NCI-H82 treated with DMSO at 0.1 percent for 48 hours (cell line): Measurements from ENCODE around the gene CA5A.
A peak's percentile ranks its signal among the peaks of the same experiment; 100 is the strongest.
"Not testable (repeated sequence)": the region's sequence is repeated elsewhere in the genome, so short reads cannot be mapped to it uniquely, and the experiment has no call there.

Experiments
- DNase-seq: peaks from one replicate; lab custom pipeline; 2025; ENCODE audit not compliant: unreplicated experiment; lab: John Stamatoyannopoulos, UW

The CA5A gene

DNA sequence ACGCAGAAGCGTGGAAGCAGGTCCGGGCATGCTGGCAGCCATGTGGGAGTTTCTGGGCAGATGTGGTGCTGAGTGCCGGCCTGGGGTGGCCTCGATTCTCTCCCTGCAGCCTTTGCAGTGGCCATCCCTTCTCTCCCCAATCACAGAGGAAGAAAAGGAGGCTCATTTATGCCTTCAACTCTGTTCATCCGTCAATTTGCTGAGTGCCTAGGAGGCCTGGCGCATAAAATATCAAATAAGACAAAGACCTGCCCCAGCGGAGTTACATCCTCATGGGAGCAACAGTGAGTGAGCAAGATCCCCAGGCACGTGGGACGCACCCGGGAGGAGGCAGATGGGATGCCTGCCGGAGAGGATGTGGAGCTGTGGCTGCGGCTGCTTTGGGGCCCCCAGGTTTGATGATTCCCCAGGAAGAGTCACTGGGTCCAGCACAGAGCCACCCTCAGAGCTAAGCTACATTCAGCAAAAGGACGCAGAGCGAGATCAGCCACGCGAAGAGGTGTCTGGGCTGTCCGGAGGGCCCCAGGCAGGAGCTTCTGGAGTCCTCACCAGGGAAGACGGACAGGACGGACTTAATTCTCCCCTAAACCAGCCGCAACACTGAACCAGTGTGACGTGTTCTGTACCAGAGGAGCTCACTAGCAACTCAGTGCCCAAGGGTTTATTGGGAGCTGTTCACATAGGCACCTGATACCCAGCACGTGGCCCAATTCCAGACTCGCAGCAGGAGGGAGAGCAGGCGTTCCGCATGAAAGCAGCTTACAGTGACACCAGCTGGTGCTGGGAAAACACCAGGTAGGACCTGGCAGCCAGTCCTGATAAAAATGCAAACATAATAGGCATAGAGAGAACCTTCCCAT, 11.3 kb downstream of the CA5A start:
- DNase-seq, result no peak

DNA sequence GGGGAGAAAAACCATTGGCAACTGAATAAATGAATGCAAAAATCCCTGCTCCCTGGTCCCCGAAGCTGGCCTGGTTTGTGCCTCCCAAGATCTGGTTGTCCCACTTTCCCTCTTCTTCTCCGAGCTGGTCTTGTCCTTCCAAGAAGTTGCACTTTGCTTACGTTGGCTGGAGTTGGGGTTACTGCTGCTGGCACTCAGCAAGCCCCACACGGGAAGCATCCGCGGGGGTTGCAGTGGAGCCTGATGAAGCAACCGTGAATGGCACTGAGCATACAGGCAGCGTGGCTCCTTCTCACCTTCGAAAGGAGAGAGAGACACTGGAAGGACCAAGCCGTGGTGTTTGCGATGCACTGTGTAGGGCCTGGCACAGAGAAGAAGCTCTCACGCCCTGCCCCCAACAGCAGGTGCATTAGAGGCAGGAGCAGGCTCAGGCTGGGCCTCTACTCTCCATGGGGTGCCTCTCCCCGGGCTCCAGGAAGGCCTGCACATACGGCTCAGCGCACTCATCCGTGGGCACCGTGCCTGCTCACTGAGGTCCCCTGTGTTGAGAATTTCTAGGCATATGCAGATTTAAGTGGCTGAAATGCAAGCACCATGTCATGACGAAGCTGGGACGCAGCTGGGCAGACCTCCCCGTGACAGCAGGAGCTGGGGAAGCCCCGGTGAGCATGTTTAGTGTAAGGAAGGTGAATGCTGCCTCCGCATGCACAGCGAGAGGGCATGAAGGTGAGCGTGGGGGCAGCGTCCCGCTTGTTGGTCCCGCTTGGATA, 12.1 kb downstream of the CA5A start:
- DNase-seq, result no peak

DNA sequence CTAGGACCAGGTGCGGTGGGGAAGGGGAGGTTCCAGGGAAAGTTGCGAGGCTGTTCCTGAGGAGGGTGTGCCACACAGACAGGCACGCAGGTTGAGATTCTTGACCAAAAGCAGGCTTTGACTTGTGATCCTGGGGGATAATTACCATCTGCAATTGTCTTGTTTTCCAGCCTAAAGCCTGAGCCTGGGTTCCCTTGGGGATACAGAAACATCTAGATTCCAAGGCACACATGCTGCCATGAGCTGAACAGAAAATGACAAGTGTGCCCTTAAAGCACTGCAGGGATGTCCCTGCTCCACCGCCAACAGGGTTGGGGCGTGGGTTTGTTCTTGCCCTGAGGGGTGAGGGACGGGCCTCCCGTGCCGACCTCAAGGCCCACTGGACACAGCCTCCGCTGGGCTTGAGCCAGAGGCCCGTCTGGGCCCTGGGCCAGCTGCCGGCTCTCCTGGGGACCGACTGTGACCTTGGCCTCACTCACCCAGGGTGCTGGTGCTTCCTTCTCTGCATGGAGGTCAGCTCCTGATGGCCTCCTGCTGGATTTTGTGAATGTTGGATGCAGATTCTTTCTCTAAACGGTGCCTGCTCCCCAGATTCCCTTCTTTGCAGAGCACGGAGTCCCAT, 14.0 kb downstream of the CA5A start:
- no peak for DNase-seq

DNA sequence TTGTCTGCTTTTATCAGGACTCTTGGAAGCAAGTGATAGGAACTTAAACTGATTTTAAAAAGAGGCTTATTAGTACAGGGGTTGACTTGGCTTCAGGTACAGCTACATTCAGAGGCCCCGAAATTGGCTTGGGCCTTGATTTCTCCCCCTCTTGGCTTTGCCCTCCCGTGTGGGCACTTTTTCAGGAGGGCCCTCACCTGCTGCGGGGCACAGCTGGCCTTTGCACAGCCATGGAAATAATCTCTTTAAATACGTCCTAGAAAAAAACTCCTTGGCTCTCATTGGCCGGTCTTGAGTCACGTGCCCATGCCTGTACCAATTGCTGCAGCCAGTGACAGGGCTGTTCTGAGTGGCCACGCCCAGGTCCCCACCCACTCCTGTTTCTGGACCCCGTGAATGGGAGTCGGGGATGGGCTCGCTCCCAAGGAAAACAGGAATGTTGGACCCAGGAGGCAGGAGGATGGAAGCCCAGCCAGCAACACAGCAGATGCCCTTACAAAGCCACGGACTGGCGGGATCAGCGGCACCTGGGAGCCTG, 15.0 kb downstream of the CA5A start:
- peak; percentile 48 for DNase-seq

DNA sequence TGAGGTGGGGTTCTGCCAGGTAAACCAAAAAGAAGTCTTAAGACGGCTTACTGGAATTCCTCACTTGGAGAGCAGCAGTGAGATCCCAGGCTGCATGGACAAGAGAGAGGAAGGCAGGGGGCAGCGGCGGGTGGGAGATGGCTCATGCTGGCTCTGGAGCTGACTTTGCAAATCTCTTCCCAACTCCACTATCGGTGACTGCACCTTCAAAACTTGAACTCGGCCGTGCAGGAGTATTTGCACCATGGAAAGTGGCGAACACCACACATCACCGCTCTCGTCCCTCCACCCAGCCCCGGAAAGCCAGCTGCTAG, 16.7 kb downstream of the CA5A start:
- no peak for DNase-seq

DNA sequence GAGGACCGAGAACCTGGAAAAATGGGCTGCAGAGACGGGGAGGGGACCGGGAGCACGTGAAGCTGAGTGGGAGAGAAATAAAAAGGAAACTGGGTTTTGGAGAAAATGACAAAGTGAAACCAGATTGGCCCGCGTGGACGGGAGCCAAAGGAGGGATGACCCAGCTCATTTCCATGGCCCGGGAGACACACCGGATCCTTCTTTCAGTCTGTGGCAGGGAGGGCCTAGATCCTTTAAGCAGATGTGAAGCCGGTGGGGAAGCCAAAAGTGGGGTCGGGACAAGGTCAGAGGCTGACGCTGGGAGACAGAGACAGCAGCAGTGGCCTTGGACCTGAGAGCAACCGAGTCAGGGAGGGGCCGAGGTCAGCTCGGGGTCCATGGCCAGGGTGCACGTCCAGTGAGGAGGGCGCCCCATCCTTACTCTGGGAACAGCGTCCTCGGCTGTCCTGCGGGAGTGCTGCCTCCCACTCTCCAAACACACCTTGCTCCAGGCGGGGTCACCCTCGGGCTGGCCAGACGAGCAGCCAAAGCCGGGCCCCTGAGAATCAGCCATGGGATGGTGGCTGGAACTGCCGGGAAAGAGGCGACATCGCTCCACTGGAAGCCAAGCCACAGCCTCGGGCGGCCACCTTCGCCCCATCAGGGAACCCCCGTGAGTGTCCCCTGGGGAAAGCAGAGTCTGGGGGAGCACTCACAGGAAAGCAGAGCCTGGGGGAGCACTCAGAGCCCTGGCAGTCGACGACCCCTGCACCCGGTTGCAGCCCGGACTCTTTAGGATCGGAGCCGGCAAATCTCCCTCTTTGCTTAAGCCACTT, 17.3 kb downstream of the CA5A start:
- DNase-seq, result no peak

DNA sequence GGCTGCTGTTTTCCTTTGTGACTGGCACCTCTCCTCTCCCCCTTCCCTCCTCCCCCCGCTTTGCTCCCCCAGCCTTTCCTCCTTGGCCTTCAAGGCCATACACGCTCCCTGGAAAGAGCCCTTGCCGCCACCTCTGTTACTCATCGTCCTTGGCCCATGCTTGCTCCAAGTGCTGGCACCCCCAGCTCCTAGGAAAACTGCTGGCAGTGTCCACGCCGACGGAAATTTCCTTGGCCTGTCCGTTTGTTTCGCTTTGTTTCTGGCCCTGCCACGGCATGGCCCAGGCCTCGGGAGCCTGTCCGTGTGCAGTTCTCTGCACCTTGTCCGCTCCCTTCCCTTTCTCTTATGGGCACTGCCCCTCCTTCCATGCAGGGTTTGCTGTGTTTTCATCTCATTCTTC, 18.0 kb downstream of the CA5A start:
- no peak for DNase-seq

DNA sequence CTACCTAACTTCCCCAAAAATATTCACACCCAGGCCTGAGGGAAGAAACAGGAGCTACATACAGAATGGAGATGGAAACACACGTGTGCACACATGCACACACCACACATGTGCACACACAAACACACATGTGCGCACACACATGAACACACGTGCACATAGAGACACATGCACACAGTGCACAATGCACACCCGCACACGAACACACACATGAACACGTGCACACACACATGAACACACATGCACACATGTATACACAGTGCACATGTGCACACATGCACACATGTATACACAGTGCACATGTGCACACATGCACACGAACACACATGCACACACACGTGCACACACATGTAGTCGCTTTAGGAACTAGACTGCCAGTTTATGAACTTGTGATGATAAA, 18.8 kb downstream of the CA5A start:
- no peak for DNase-seq

DNA sequence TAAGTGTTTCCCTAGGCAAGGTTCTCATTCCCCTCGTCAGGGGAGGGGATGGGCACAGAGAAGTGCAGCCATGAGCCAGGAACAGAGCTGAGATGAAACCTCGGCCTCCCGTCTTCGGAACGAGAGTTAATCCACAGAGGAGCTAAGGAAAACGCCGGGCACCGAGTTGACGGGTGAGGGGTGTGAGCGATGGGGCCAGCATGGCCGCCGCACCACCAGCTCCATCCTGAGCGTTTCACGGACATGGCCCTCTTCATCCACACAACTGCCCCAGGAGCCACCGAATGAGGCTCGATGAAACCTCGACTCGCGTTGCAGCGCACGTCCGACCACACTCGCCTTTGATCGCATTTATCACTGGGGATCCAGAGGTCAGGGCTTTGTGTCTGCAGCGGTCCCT, 21.5 kb downstream of the CA5A start:
- no peak for DNase-seq

DNA sequence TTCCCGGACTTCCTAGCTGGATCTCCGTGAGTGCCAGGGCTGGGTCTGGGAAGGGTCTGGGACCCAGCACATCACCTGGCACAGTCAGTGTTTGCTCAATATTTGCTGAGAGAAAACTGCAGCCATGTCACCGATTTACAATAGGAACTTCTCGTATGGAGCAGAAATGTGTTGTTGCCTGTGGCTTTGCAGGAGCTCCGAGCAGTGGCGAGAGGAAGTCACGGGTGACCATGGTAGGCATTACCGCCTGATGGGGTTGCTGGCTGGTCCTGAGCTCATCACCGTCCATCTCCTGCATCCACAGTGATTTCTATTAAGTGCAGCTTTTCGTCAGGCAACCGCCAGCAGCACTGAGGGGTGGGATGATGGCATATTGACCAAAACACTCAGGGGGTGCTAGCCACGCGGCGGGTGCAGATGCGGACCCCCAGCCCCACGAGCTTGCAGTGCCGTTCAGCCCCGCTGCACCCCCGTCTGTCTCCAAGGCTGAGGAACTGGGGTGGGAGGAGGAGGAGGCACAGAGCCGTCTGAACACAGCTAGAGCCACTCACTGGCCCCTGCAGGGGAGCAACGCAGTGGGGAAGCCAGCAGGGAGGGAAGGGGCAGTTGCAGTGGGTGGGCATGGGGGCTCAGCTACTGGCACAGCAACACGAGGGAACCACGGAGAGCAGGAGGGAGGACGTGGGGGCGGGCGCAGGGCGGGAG, 22.2 kb downstream of the CA5A start:
- not testable (repeated sequence) for DNase-seq

DNA sequence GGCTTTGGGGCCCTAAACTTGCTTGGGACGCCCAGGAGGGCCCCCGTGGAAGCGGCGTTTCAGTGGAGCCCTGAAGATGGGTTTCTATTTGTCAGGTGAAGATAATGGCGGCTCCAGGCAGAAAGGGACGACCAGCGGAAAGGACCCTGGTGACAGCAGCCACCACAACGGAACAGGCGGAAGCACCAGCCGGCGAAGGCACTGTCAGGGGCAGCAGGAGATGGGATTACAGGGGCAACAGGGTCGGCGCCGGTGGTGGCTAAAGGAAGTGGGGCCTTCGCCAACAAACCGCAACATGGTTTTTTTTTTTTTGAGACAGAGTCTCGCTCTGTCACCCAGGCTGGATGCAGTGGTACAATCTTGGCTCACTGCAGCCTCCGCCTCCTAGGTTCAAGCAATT, 23.6 kb downstream of the CA5A start:
- not testable (repeated sequence) for DNase-seq

DNA sequence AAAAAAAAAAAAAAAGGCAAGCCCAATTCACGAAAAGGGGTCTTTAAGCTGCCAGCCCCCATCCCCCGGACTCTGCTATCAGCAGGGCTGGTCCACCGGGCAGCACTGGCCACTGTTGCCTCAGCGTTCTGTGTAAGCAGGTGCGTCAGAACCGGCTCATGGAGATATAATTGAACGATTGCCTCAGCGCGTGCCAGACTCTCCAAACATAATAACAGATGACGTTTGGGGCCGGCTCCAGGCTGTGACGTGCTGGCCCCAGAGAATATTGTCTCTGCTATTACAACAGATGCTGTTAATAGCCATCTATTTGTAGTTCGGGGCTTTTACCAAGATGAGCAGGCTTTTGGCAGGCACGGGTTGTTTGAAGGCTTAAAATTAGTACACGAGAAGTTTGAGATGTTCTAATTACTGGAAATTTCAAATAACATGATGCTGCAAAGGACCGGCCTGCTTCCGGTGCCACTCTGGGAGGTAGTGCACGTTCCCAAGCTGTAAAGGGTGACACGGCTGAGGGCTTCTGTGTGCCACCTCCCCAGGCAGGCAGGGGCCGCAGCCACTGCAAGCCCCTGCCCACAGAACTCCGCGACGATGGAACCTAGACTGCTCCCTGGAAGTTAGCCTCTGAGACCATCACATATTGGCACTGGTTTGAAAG, 25.1 kb downstream of the CA5A start:
- DNase-seq, result not testable (repeated sequence)

DNA sequence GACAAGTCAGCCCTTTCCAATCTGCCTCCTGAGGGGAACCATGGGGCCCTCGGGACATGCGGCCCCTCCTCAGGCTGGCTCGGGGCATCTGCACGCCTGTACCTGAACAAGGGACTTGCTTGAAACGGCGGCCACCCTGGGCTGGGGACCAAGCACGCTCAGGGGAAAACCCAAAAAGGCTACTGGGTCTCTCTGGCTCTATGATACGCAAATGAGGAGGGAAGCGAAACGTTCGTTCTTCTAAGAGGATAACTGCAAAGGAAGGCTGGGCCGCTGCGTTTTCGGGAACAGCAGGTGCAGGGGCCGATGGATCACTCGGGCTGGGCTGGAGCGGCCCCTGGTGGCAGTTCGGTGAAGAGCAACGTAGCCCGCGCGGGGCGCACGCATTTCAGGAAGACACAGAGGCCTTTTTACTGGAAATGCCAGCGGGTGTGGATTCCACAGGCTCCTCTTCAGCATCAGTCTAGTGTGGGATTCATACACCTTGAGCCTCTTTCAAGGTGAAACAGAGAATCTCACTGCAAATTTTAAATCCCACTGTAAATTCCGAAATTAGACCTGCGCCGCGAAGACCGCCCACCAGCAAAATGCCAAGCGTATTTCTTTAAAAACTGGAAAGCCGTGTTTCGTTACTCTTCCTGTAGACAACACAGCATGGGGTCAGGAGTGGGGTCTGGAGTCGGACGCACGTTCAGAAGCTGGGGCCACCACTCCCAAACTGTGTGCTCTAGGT, 27.0 kb downstream of the CA5A start:
- peak; percentile 46 for DNase-seq

DNA sequence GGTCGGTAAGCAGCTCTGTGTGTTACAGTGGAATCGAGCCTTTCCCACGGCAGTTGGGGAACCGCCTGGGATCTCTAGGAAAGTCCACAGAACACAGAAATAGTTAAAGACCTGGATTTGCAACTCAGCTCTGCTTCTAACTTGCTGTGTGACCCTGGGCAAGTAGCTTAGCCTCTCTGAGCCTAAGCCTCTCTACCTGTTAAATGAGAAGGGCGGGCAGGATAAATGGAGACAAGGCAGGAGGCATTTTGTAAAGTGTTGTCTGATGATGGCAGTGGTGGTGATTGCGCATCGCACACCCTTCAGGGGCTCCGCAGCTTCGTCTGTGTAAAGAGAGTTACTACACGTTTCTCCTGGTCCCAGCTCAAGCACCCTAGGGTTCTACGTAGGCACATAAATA, 28.2 kb downstream of the CA5A start:
- DNase-seq, result not testable (repeated sequence)

DNA sequence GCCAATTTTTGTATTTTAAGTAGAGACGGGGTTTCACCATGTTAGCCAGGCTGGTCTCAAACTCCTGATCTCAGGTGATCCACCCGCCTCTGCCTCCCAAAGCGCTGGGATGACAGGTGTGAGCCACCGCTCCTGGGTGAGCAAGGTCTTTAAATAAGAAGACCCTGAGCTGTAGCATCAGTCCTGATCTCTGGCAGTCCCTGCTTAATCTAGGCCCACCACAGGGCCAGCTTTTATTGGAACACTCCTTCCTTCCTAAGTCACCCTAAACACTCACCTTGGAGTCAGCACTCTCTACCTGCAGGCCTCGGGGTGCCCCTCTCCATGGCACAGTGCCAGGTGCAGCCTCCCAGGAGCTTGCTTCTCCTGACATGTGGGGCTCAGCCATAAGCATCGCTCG, 30.8 kb downstream of the CA5A start:
- not testable (repeated sequence) for DNase-seq

DNA sequence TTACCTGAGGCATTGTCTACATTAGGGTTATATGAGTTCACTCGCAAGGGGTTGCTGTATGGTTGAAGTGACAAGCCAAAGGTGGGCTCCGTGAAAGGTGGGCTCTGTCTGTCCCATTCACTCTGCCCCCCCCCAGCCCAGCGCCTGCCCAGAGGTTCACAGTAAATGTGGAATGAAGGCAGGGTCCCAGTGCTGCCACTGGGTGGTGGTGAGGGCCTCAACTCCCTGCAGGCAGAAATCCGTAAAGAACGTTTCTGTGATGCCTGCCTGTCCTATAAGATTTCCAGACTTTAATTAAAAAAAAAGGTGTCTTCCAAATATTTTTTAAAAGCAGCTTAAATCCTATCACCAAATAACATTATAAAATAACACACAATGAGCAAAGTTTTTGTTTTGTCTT, 31.4 kb downstream of the CA5A start:
- DNase-seq, result not testable (repeated sequence)

DNA sequence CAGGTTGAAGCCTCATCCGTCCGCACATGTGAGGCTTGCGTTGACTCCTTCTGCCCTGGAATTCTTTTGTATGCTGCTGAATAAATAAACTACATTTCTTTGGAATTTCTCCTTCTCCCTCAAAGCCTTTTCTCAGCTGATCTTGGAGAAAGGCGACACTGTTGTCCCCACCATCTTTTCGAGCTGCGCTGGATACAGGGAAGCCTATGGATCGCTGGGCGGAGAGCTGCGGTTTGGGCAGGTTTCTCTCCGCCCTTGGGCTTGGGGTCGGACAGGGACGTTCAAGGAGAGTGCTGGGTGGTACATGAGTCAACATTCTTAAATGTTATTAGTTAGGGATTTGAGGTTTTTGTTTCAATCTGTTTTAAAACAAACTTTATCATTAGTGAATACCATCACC, 35.8 kb downstream of the CA5A start:
- not testable (repeated sequence) for DNase-seq

DNA sequence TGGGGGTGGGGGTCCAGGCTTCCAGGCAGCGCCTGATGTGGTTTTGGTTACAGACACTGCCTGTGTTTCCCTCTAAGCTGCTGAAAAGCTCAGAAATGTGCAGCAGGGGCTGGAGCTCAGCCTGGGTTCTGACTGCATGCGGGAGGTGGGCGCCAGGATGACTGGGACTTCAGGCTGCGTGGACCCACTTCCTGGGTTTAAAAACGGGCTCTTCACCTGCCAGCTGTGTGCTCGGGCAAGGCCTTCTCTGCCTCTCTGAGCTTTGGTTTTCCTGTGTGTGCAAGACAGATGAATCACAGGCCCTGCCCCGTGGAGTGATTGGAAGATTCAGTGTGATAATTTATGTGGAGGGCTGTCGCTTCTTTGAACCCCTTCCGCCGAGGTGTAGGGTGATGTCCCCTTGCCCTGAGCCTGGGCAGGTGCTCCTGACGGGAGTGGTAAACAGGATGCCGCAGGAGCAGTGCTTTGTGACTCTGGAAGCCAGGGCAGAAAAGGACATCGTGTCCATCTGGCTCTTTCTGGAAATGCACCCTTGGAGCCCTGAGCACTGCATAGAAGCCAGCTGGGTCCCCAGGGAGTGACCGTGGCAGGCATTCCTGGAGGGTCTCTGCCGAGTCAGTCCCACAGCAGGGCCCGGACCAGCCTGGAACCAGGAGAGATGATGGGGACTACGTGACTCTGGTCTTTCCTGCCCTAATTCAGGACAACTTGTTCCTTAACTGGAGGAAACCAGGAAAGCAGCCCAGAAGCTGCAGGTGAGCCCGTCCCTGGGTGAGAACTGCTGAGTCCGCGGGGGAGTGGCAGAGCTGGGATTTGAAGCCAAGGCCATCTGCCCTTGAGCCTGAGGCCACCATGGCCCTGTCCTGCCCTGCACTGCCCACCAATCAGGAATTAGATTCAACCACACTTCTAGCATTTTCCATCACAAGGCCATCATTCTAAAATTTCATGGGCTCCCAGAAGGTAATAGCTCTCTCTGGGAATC, 38.5 kb downstream of the CA5A start:
- no peak for DNase-seq
